ENCODE results near the gene CORO2A.
"Not testable (repeated sequence)": the region's sequence is repeated elsewhere in the genome, so short reads cannot be mapped to it uniquely, and the experiment has no call there.

The CORO2A gene

DNA sequence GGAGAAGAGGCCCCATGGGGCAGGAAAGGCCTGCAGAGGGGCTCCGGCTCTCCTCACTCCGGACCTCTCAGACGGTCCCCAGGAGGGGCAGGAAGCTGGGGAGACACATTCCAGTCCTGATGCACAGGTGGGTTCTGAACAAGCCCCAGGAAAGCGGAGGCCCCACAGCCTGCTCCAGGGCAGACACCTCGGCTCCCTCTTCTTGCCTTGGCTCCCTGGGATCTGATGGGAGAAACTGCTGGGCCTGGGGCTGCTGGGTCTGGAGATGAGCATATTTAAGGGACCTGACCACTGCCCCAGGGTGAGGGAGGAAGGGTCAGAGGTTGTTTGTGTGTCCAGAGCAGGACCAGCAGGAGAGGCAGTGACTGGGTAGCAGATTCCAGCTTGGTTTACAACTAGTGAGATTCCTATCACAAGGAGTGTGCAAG, 1.2 kb downstream of the CORO2A start:
- no peak for DNase-seq

DNA sequence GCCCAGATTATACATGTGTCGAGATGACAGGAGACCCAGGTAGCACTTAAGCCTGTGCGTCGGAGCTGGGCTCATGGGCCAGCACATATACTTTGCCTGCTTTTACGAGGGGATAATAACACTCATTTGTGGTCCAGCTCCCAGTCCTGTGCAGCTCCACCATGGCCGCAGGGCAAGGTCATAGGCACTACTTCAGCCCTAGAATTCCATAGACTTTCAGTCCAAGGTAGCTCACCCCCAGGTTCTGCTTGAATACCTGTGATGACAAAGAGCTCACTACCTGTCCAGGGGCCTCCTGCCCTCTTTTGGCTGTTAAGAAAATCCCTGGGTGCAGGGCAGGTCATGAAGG, 1.7 kb downstream of the CORO2A start:
- DNase-seq, result no peak

DNA sequence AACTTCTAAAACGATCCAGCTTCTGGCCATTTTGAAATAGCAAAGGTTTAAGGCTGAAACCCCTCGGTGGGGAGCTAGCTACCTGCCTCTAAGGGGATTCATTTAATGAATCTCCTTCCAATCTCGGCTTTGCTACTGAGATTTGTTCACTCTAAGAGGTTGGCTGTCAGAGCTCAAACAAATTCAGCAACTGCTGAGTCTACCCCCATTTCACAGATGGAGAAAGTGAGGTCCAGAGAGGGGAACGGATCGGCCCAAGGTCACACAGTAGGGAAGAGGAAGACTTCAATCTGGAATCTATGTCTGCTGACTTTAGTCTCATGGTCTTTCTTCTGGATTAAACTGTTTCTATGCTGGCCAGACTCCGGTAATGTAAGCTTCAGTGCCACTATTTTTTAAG, 3.0 kb downstream of the CORO2A start:
- no peak for DNase-seq

DNA sequence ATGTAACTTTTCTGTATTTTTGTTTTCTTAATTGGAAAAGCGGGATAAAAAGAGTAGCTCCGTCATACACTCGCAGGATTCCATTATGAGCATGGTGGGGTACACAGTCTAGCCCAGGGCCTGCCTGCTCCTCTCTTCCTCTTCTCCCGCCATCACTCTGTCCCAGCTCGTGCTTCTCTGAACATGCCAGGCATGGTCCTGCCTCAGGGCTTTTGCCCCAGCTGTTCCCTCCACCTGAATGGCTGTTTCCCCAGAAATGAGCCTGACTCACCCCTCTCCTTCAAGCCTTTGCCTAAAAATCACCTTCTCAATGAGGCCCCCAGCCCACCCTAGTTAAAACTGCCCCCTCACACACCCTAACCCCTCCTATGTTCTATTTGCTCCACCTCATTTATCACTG, 4.5 kb downstream of the CORO2A start:
- DNase-seq, result no peak

DNA sequence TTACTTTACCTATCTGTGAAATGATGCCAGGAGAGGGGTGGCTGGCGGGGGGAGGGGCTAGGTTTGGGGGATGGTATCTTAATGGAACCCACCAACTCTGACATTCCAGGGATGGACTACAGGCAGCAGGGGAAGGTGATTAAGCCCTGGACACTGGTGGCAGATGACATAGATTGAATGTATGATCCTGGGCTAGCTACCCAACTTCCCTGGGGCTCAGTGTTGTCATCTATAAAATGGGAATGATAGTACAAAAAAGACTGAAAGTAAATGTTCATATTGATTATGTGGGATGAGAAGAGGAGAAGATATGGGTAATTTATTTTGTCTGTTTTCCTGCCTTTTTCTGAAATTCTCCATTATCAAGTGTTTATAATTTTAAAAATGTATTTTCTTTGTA, 6.2 kb downstream of the CORO2A start:
- DNase-seq, result no peak

DNA sequence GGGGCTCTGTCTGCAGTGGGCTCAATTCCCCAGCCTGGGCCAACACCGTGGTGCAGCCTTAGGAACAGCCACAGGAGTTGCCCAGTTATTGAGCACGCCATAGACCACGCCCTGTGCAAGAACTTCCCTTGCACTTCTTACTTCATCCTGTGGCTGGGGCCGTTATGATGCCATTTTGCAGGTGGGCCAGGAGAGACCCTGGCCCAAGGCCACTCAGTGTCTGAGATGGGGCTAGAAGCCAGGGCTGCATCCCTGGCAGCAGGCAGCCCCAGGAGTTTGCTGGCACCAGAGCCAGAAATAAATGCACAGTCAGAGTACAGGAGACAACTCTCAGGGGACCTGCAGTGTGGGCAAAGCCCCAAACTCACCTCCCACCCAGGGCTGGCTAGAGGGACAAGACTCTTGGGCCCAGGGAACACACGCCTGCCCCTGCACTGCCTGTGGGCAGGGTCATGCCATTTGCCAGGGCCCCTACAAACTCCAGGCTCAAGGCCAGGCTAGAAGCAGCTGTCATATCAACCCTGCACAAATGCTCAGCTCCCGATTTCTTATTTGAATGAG, 6.7 kb downstream of the CORO2A start:
- no peak for DNase-seq

DNA sequence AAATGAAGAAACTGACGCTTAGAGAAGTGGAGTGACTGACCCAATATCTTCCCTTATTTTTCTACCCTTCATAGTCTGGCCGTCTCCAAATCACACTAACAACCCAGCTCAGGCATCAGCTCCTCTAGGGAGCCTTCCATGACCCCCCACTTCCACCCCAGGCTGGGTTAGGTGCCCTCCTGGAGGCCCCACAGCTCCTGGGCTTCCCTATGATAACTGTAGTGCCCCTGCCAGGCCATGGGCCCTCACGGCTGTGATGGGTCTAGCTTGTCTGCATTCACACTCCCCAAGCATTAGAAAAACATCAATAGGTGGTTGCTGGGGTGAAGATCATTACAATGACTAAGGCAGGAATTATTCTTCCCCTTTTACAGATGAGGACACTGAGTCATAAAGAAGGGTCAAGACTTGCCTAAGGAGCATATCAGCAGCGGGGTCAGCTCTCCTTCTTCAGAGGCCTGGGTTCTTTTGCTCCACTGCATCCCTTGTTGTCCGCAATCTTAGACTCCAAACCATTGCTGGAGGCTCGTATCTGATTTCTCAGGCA, 7.3 kb downstream of the CORO2A start:
- no peak for DNase-seq

DNA sequence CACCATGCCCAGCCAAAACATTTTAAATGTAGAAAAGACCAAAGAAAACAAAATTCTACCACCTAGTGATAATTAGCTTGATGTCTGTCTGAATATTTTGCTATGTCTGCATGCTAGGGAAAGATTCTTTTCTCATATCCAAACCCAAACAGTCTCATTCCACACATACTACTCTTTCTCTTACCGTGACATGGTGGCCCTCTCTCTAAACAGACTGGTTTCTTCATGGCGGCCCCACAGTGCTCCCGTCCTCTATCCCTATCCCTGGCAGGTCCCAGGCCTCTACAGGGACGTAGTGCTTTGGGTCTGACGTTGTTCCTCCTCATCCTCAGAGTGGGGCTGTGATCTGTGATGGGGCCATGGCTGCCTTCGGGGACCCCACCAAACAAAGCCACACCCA, 8.1 kb downstream of the CORO2A start:
- no peak for DNase-seq

DNA sequence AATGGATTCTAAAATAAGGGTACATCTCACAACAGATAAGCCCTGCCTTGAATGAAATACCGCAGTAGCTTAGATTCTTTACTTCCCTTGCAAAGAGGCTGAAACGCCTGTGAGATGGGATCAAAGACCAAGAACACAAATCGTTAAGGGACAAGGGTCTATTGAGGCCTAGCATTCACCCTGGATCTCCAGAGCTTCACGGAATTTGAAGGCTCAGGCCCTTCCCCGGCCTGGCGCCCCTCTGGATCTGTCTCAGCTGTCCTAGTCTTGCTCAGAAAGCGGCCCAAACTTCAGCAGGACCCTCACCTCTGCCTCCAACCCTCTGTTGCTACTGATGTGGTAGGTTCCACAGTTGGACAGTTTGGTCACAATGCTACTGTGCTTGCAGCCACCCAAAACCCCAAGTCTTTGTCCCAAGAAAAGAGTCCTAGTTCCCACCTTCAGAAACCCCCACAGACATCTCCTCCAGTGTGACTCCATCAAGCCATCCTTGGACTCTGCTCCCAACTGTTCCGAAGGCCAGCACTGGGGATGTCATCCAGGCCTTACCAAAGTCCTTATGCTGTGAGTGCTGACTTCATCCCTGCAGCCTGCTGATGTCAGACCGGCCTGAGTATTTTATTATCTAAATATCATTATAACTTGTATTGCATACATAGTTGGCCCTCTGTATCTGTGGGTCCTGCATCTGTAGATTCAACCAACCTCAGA, 9.4 kb downstream of the CORO2A start:
- DNase-seq, result no peak

DNA sequence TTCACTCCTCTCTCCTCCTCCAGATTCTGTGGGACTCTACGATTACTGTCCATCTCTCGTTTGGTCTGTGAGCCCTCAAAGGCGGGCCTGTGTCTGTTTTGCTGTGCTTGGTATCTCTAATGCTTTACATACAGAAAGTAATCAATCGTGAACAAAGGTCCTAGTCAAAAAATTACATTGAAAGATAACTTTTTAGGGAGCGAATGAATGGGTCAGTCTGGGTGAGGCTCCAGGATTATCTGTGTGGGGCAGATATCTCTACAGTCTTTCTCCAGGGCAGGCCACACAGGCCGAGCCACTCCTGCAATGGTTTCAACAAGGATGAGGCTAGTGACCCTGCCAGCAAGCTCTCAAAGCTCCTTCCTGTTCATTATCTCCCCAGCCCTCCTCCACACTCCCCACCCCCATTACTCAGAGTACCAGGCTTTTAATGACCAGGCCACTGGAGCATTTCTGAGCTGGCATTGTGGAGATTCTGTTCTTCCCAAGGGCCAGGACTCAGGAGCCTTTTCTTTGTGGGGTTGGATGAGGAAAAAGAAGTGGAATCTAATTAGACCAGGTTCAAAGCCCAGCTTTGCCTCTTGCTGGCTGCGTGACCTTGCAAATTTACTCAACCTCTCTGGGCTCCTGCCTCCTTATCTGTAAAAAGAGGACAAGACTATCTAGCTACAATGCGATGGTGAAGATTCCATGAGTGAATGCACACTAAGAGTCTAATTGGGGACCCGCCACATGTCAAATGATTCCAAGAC, 10.2 kb downstream of the CORO2A start:
- DNase-seq, result no peak

DNA sequence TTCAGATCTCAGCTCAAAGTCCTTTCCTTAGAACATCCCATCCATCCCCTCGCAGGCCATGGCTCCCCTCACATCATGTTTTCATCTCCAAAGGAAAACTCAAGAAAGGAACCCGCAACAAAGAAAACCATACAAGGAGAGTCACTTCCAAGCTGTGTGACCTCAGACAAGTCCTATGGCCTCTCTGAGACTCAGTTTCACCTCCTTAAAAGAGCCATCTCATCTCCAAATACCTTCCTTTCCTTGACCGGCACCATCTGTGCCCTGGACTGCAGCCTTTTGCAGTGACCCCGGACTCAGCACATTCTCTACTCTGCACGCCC, 10.7 kb downstream of the CORO2A start:
- DNase-seq, result no peak

DNA sequence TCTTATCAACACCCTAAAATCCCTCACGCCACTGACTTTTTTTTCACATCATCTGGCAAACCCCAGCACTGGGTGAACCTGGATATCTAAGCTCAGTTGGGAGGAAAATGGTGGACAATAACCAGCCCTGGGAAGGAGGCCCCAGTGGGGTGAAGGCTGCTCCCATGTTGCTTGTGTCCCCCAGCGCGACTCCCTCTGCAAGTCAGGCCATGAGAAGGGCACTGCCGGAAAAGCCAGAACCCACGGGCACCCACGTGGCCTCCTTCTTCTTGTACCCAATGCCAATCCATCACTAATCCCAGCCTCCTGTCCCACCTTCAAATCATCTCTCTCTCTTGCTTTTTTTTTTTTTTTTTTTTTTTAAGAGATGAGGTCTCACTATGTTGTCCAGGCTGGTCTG, 11.4 kb downstream of the CORO2A start:
- no peak for DNase-seq

DNA sequence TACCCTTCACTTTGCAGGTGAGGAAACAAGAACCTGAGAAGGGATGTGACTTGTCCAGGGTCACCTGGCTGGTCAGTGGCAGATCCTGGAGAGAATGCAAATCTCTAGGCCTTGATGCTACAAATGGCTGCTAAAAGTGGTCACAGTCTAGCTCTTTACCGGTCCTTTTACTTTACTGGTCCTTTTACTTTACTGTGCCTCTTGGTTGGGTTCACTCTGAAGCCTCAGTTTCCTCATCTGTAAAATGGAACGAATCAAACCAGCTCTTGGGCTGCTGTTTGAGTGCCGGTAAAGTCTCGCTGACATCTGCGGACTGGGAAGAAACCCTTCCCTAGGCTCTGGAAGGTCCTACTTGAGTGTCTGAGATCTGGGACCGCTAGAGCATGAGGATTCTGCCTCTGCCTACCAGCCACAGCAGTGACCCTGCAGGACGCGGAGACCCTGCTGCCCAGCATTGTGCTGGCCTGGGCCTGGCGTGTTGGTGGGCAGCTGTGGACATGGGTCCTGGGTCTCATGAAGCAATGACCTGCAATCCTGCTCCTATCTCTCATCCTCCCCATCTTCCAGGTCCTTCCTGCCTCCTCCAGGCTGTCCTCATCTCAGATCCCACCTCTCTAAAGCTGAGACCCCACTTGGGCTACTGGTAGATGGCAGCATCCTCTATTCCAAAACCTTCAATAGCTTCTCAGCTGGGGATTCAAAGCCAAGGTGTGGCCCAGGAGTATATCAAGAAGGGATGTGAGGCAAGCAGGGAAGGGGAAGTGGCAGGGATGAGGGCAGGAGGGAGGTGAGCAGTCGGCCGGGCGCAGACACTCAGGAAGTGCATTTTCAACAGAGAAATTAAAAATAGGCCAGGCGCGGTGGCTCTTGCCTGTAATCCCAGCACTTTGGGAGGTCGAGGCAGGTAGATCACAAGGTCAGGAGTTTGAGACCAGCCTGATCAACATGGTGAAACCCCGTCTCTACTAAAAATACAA, 13.3 kb downstream of the CORO2A start:
- DNase-seq, result no peak

DNA sequence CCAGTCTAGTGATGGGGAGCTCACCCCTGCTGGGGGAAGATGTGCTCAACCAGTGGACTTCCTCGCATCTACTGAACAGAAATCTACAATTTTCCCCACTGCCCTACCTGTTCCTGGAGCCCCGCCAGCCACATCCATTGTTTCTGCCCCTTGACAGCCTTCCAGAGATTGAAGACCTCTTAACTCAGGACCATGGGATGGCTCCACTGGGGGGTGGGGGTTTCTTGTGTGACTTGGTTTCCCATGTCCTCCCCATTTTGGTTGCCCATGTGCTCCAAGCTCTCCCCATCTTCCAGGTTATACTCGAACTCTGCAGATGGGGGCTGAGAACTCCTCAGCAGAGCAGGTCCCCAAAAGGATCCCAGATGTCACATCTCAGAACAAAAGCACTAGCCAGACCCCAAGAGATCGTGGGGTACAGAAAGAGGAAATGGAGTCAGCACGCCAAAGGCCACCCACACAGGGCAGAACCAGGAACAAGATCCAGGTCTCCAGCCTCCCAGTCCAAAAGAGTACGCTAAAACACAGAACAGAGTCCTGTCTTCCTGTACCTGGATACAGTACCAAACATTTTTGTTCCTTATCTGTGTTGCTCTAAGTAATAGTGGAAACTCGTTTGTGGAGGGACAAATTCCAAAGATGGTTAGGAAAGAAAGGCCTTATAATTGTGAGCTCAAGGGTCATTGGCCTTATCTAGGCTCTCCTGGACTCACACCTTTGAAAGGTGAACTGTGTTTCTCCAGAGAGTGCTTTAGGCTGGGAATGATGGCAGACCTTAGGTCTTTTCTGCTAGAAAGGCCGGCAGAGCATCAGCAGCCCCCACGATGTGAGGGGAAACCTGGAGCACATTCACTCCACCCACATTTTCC, 15.8 kb downstream of the CORO2A start:
- no peak for DNase-seq

DNA sequence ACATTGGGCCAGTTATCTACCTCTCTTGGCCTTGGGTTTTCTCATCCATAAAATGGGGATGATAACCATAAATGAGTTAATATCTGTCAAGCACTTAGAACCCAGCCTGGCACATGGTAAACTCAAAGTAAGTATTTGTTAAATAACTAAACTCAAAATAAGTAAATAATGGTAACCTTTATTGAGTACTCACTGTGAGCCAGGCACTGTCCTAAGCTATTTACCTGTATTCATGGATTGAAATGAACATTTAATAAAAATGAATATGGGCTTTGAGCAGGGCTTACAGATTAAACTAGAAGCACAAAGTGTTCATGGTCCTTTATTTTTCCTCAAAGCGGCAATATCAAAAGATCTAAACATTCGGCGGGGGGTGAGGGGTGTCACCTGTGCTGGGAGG, 16.7 kb downstream of the CORO2A start:
- DNase-seq, result no peak

DNA sequence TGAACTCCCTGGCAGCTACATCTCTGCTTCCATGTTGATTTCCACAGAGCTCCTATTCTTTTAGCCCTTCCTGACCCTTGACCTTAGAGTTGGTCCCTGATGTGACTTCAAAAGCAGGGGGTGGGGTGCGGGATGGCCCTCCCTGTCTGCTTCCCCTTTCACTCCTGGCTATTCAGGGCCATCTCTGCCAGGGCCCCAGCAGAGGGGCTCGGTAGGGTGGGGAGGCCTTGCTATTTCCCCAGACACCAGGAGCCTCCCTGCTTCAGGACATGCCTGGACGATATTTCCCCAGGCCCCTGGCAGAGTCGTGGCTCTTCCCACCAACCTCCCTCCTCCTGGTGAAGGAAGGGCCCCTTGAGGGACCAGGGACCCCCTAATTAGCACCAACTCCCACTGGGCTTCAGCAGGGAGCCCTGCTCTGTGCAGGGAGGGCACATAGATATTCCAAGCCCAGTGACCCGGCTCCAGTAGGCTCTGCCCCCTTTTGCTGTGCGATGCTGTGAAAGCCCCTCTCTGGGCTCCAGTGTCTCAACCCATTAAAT, 17.3 kb downstream of the CORO2A start:
- no peak for DNase-seq

DNA sequence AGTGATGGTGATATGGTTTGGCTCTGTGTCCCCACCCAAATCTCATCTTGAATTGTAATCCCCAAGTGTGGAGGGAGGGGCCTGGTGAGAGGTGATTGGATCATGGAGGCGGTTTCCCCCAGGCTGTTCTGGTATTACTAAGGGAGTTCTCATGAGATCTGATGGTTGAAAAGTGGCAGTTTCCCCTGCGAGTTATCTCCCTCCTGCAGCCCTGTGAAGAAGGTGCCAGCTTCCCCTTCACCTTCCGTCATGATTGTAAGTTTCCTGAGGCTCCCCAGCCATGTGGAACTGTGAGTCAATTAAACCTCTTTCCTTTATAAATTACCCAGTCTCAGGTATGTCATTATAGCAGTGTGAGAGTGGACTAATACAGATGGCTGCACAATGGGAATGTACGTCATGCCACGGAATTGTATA, 17.9 kb downstream of the CORO2A start:
- not testable (repeated sequence) for DNase-seq

DNA sequence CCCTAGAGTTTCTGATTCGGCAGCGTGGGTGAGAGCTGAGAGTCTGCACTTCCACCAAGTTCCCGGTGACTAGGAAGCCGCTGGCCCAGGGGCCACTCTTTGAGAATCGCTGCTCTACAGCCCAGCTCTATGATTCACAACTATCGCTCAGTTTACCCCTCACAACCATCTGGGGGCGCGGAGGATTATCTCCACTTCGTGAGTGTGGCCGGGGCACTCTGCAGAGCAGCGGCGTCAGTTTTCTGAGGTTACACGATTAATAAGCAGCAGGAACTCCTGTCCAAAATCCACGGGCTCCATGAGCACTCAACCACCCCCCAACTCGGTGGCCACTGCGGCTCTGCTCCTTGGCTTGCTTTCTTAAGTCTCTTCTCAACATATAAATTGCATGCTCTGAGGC, 19.3 kb downstream of the CORO2A start:
- DNase-seq, result no peak

DNA sequence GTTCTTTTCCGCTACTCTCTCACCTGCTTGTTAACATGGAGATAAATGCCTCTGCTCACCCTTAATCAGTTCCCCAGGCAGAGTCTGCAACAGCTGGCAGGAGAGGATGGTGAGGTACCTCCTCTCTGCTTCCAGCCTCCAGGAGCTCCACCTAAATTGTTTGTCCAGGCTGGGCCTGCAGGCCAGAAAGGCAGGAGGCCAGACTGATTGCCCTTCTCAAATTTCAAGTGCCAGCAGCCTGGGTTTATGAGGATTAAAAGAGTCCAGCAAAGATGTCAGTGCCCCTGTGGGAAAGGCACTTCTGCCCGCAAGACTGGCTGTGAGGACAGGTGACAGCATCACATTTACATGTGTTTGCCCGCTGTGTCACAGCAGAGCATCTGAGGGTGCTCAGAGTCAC, 19.8 kb downstream of the CORO2A start:
- peak; percentile 11 for DNase-seq

DNA sequence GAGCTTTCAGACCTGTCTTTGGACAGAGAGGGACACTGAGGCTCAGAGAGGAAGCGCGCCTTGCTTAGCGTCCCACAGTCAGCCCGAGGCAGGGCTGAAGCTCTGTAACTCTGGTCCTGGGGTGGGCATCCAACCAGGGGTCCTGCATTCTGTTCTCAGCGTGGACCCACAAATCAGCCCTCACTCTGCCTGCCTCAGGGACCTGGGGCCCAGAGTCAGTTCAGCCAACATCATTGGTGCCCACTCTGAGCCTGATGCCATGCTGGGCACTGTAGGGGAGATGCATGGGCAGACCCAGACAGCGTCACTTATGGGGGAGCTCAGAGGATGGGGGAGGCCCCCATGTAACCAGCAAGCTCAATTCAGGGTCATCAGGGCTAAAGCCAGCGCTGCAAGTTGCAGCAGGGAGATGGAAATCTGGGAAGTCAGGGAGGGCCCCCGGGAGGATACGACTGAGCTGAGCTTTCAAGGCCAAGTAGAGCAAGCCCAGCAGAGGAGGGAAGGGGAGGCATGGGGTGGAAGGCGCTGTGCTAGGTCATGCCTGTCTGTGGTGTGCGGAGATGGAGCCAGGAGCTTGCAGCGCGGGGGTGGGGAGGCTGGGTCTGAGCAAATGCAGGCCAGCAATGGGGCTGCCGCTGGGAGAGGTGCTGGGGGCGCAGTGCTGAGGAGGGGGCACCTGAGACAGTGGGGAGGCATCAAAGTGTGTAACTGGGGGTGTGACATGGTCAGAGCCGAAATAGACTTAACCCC, 21.1 kb downstream of the CORO2A start:
- DNase-seq, result no peak

DNA sequence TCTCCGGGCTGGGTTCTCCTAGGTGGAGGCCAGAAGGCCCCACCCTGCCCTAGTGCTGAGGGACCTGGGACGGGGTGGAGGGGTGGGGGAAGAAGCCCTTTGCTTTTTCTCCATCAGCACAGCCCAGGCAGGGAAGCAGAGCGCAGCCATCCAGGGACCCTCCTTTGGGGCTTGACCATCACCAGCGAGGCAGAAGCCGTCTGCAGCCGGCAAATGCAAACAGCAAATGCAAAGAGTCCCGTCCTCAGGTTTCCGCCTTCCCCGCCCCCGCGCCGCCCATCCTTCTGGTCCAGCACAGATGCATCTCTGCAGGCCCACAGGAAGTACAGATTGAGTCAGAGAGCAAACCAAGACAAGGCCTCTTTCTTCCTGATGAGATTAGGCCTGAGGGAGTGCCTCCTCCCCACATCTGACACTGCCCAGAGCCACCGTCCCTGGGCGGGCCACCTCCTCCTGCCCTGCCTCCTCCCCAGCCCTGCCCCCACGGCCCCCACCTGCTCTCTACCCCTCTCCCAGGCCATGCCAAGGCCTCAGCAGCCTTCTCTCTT, 23.4 kb downstream of the CORO2A start:
- no peak for DNase-seq

Measured in NCI-H1436 (cell line).